PC-9 (cell line): Measurements from ENCODE around the gene HEATR5A. TPM values are rescaled to one million over a fixed set of nuclear protein-coding genes. Genes with fewer than 3 reads are reported as not detected.

ENCODE experiments used
- BruUV-seq: library from RNA; stranded (reverse); fragments of 400-500 nt; replicated peaks from 2 replicates; lab custom pipeline; 2021; lab: Mats Ljungman, UMichigan
- CTCF ChIA-PET: fragments of 300-600 bp; sonication (Branson Sonifier 250); formaldehyde crosslinking; loops from one replicate; lab custom pipeline; 2022; ENCODE audit warnings: antibody characterized with exemption; lab: Charles Lee
- POLR2A ChIA-PET: fragments of 300-600 bp; sonication (Branson Sonifier 250); formaldehyde crosslinking; loops from one replicate; lab custom pipeline; 2022; ENCODE audit warnings: antibody characterized with exemption; ENCODE audit not compliant: unreplicated experiment; lab: Charles Lee
- DNase-seq, 2 experiments: peaks; one replicate each; pipeline versions ENCODE4 v3.0.0 to v3.0.0-alpha.2; 2015 to 2022; ENCODE audit warnings: mixed read lengths in 1 of 2
- H2AFZ ChIP-seq: fragments of 200-600 bp; sonication (generic); 2 replicates; pipeline ENCODE4 v1.8.1; 2017; ENCODE audit warnings: antibody characterized with exemption
- H3F3A ChIP-seq: fragments of 200-600 bp; sonication (generic); 2 replicates; pipeline ENCODE4 v1.8.1; 2017; ENCODE audit warnings: antibody characterized with exemption, mild to moderate bottlenecking, low read depth; ENCODE audit not compliant: insufficient read depth
- H3K27ac ChIP-seq: fragments of 200-600 bp; sonication (generic); 2 replicates; pipeline ENCODE4 v1.6.1; 2016; ENCODE audit warnings: mixed run types
- H3K27me3 ChIP-seq: fragments of 200-600 bp; sonication (generic); 2 replicates; pipeline ENCODE4 v1.6.1; 2016; ENCODE audit warnings: low read depth, mixed run types; ENCODE audit not compliant: insufficient read depth
- H3K36me3 ChIP-seq: fragments of 200-600 bp; sonication (generic); 2 replicates; pipeline ENCODE4 v1.6.1; 2016; ENCODE audit warnings: low read depth, mixed run types
- H3K4me1 ChIP-seq: fragments of 200-600 bp; sonication (generic); replicated peaks from 2 replicates; pipeline ENCODE4 v1.6.1; 2016; ENCODE audit warnings: mixed run types; ENCODE audit not compliant: insufficient read depth
- H3K4me2 ChIP-seq: fragments of 200-600 bp; sonication (generic); 2 replicates; pipeline ENCODE4 v1.6.1; 2017; ENCODE audit warnings: mixed run types
- H3K4me3 ChIP-seq: fragments of 200-600 bp; sonication (generic); 2 replicates; pipeline ENCODE4 v1.6.1; 2016; ENCODE audit warnings: mixed run types
- H3K79me2 ChIP-seq: fragments of 200-600 bp; sonication (generic); 2 replicates; pipeline ENCODE4 v1.6.1; 2017; ENCODE audit warnings: low read depth, mixed run types
- H3K9me2 ChIP-seq: fragments of 200-600 bp; sonication (generic); 2 replicates; pipeline ENCODE4 v1.8.1; 2017; ENCODE audit warnings: mild to moderate bottlenecking; ENCODE audit not compliant: insufficient read depth
- H3K9me3 ChIP-seq: fragments of 200-600 bp; sonication (generic); 2 replicates; pipeline ENCODE4 v1.8.1; 2016; ENCODE audit warnings: low read depth; ENCODE audit not compliant: insufficient read depth
- H4K20me1 ChIP-seq: fragments of 200-600 bp; sonication (generic); 2 replicates; pipeline ENCODE4 v1.8.1; 2017; ENCODE audit not compliant: insufficient read depth
- CTCF ChIP-seq: fragments of 200-600 bp; sonication (generic); conservative IDR thresholded peaks from 2 replicates; pipeline ENCODE4 v1.6.1; 2017; ENCODE audit warnings: mixed run types, antibody characterized with exemption, mild to moderate bottlenecking, moderate library complexity
- EZH2 ChIP-seq: fragments of 200-600 bp; sonication (generic); IDR thresholded peaks from 2 replicates; pipeline ENCODE4 v1.8.0; 2017; ENCODE audit warnings: antibody characterized with exemption, low read depth
- intact Hi-C: fragments of 100-400 bp; cut with micrococcal nuclease; formaldehyde crosslinking; loops from one replicate; pipeline ENCODE4 v1.10.0; 2022; ENCODE audit not compliant: unreplicated experiment
- total RNA-seq: library from RNA; stranded (reverse); gene quantifications from 2 replicates; pipeline ENCODE4 v1.2.3, GENCODE V29; 2021

Gene HEATR5A
- total RNA-seq, 1 experiment from 2014 or later = 25.7 TPM

- BruUV-seq = no TSS peak
- intact Hi-C loops = no loop called here
- ChIA-PET CTCF (no interaction called here), POLR2A (no interaction called here)
- TF ChIP-seq CTCF = no peak
- TF ChIP-seq EZH2 = no peak
- Histone ChIP-seq H3K9me3 (no peaks in the 10 kb centered on the region), H3K36me3 (no peaks in the 10 kb centered on the region), H3K79me2 (no peaks in the 10 kb centered on the region), H3K27me3 (no peaks in the 10 kb centered on the region), H3K4me2 (no peak overlapping the region), H3K4me3 (no peak overlapping the region), H3F3A (no peaks in the 10 kb centered on the region), H3K9me2 (no peaks in the 10 kb centered on the region), H3K4me1 (no peaks in the 10 kb centered on the region), H3K27ac (no peak overlapping the region), H2AFZ (no peak overlapping the region), H4K20me1 (no peaks in the 10 kb centered on the region)
- DNase-seq = no peak
Observed at GRCh38 chr14:31391977-31392503, 28.3 kb downstream of the HEATR5A start.

GRCh38 chr14:31391473-31391872, 28.9 kb downstream of the HEATR5A start:
- Histone ChIP-seq H3K4me2 (no peak overlapping the region), H3K79me2 (no peaks in the 10 kb centered on the region), H3K9me2 (no peaks in the 10 kb centered on the region), H3K27me3 (no peaks in the 10 kb centered on the region), H3K4me3 (no peak overlapping the region), H3K27ac (no peak overlapping the region), H3F3A (no peaks in the 10 kb centered on the region), H3K36me3 (no peaks in the 10 kb centered on the region), H3K9me3 (no peaks in the 10 kb centered on the region), H3K4me1 (no peaks in the 10 kb centered on the region), H2AFZ (no peak overlapping the region), H4K20me1 (no peaks in the 10 kb centered on the region)
- TF ChIP-seq EZH2 = no peak
- TF ChIP-seq CTCF = no peak
- ChIA-PET CTCF (no interaction called here), POLR2A (no interaction called here)
- no peak for DNase-seq
- BruUV-seq = no TSS peak
- intact Hi-C loops = no loop called here

- H3F3A ChIP-seq = no peaks in the 10 kb centered on the region
- H3K79me2 ChIP-seq = no peaks in the 10 kb centered on the region
- CTCF ChIA-PET = no interaction called here
- TF ChIP-seq EZH2 (no peak), CTCF (no peak)
- no peak overlapping the region for H3K4me2 ChIP-seq
- no peak overlapping the region for H3K4me3 ChIP-seq
- no peak overlapping the region for H3K27ac ChIP-seq
- DNase-seq = no peak
- H3K9me3 ChIP-seq = no peaks in the 10 kb centered on the region
- POLR2A ChIA-PET = no interaction called here
- BruUV-seq = no TSS peak
- no peak overlapping the region for H2AFZ ChIP-seq
- intact Hi-C loops = no loop called here
- H3K27me3 ChIP-seq = no peaks in the 10 kb centered on the region
- no peaks in the 10 kb centered on the region for H3K4me1 ChIP-seq
- H3K36me3 ChIP-seq = no peaks in the 10 kb centered on the region
- no peaks in the 10 kb centered on the region for H3K9me2 ChIP-seq
- no peaks in the 10 kb centered on the region for H4K20me1 ChIP-seq
Observed at GRCh38 chr14:31389946-31390345, 30.4 kb downstream of the HEATR5A start.
